Neural progenitor cell (in vitro differentiated cells): Measurements from ENCODE around the gene DTYMK. TPM values are rescaled to one million over a fixed set of nuclear protein-coding genes. Genes with fewer than 3 reads are reported as not detected.

Source experiments
- DNase-seq: peaks from one replicate; pipeline ENCODE4 v3.0.0-alpha.2; 2016; ENCODE audit warnings: low spot score
- H2AFZ ChIP-seq: fragments of 200-600 bp; sonication (generic); replicated peaks from 2 replicates; pipeline ENCODE4 v1.6.1; 2016; ENCODE audit warnings: antibody characterized with exemption
- H3F3A ChIP-seq: fragments of 200-600 bp; sonication (generic); 2 replicates; pipeline ENCODE4 v1.6.1; 2016; ENCODE audit warnings: antibody characterized with exemption, low read depth
- H3K27ac ChIP-seq: fragments of 200-600 bp; sonication (generic); 2 replicates; pipeline ENCODE4 v1.5.1; 2016; ENCODE audit warnings: mild to moderate bottlenecking
- H3K27me3 ChIP-seq: fragments of 200-600 bp; sonication (generic); 2 replicates; pipeline ENCODE4 v1.6.1; 2016; ENCODE audit warnings: mild to moderate bottlenecking, moderate library complexity
- H3K36me3 ChIP-seq: fragments of 200-600 bp; sonication (generic); 2 replicates; pipeline ENCODE4 v1.5.1; 2016
- H3K4me1 ChIP-seq: fragments of 200-600 bp; sonication (generic); 2 replicates; pipeline ENCODE4 v1.6.1; 2016; ENCODE audit warnings: mixed run types
- H3K4me2 ChIP-seq: fragments of 200-600 bp; sonication (generic); 2 replicates; pipeline ENCODE4 v1.6.1; 2016
- H3K4me3 ChIP-seq: fragments of 200-600 bp; sonication (generic); 2 replicates; pipeline ENCODE4 v1.5.1; 2016
- H3K79me2 ChIP-seq: fragments of 200-600 bp; sonication (generic); 2 replicates; pipeline ENCODE4 v1.6.1; 2016; ENCODE audit warnings: low read depth
- H3K9ac ChIP-seq: fragments of 200-600 bp; sonication (generic); 2 replicates; pipeline ENCODE4 v1.6.1; 2016
- H3K9me3 ChIP-seq: fragments of 200-600 bp; sonication (generic); 2 replicates; pipeline ENCODE4 v1.5.1; 2016; ENCODE audit warnings: low read depth
- H4K20me1 ChIP-seq: fragments of 200-600 bp; sonication (generic); 2 replicates; pipeline ENCODE4 v1.6.1; 2016; ENCODE audit warnings: low read depth
- H3K27ac Mint-ChIP-seq: 3 replicates; pipeline ENCODE4 v1.8.0; 2021; ENCODE audit warnings: mixed read lengths
- H3K27me3 Mint-ChIP-seq: 2 replicates; pipeline ENCODE4 v1.8.0; 2022; ENCODE audit warnings: low read depth, mild to moderate bottlenecking, inconsistent platforms, moderate library complexity, mixed read lengths; ENCODE audit not compliant: insufficient read depth
- H3K36me3 Mint-ChIP-seq: 3 replicates; pipeline ENCODE4 v1.8.0; 2021; ENCODE audit warnings: mixed read lengths
- H3K4me1 Mint-ChIP-seq: 3 replicates; pipeline ENCODE4 v1.8.0; 2021; ENCODE audit warnings: mixed read lengths
- H3K4me3 Mint-ChIP-seq: 3 replicates; pipeline ENCODE4 v1.8.0; 2021; ENCODE audit warnings: mild to moderate bottlenecking, moderate library complexity, mixed read lengths
- H3K9me3 Mint-ChIP-seq: 3 replicates; pipeline ENCODE4 v1.8.0; 2020; ENCODE audit warnings: mixed read lengths
- EZH2 ChIP-seq: fragments of 200-600 bp; sonication (generic); IDR thresholded peaks from 2 replicates; pipeline ENCODE4 v1.6.1; 2017; ENCODE audit warnings: antibody characterized with exemption, mild to moderate bottlenecking, moderate library complexity
- EZH2phosphoT487 ChIP-seq: fragments of 200-600 bp; sonication (generic); IDR thresholded peaks from 2 replicates; pipeline ENCODE4 v1.6.1; 2017; ENCODE audit warnings: antibody characterized with exemption
- total RNA-seq: library from RNA; depleted of rRNA; stranded (reverse); fragments of >200 nt; gene quantifications from 2 replicates; pipeline ENCODE4 v1.2.3, GENCODE V29; 2015; ENCODE audit warnings: low replicate concordance
- TF ChIP-seq, protein P1 (sequence below): fragments of 200-600 bp; sonication (generic); IDR thresholded peaks from 2 replicates; pipeline ENCODE4 v1.5.1; 2017; ENCODE audit warnings: antibody characterized with exemption, mild to moderate bottlenecking

Gene DTYMK
- total RNA-seq, 1 donor from 2014 or later, result 43.4 TPM

- DNase-seq, result no peak
- Mint-ChIP-seq H3K9me3 (no peaks in the 10 kb centered on the region), H3K27ac (no peak overlapping the region), H3K4me1 (peaks cover 2% of the 10 kb centered on the region), H3K27me3 (peaks cover 4% of the 10 kb centered on the region), H3K36me3 (peaks cover 11% of the 10 kb centered on the region), H3K4me3 (no peak overlapping the region)
- no peak overlapping the region for H3K4me2 ChIP-seq
- peaks cover 5% of the 10 kb centered on the region for H3K79me2 ChIP-seq
- no peaks in the 10 kb centered on the region for H3F3A ChIP-seq
- no peak for TF ChIP-seq EZH2phosphoT487
- TF ChIP-seq, protein P1, sequence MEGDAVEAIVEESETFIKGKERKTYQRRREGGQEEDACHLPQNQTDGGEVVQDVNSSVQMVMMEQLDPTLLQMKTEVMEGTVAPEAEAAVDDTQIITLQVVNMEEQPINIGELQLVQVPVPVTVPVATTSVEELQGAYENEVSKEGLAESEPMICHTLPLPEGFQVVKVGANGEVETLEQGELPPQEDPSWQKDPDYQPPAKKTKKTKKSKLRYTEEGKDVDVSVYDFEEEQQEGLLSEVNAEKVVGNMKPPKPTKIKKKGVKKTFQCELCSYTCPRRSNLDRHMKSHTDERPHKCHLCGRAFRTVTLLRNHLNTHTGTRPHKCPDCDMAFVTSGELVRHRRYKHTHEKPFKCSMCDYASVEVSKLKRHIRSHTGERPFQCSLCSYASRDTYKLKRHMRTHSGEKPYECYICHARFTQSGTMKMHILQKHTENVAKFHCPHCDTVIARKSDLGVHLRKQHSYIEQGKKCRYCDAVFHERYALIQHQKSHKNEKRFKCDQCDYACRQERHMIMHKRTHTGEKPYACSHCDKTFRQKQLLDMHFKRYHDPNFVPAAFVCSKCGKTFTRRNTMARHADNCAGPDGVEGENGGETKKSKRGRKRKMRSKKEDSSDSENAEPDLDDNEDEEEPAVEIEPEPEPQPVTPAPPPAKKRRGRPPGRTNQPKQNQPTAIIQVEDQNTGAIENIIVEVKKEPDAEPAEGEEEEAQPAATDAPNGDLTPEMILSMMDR, result no peak
- TF ChIP-seq EZH2, result no peak
- H3K27ac ChIP-seq, result no peak overlapping the region
- H4K20me1 ChIP-seq, result no peaks in the 10 kb centered on the region
- H3K9ac ChIP-seq, result no peak overlapping the region
- no peaks in the 10 kb centered on the region for H3K9me3 ChIP-seq
- no peaks in the 10 kb centered on the region for H3K36me3 ChIP-seq
- H3K27me3 ChIP-seq, result no peaks in the 10 kb centered on the region
- no peak overlapping the region for H2AFZ ChIP-seq
- no peaks in the 10 kb centered on the region for H3K4me1 ChIP-seq
- no peak overlapping the region for H3K4me3 ChIP-seq
Observed at GRCh38 chr2:241695651-241696050, 9.0 kb upstream of the DTYMK start.

- H3K36me3 Mint-ChIP-seq, result peaks cover 11% of the 10 kb centered on the region
- no peak overlapping the region for H3K27ac Mint-ChIP-seq
- no peak for DNase-seq
- H3K9ac ChIP-seq, result no peak overlapping the region
- H3K4me1 Mint-ChIP-seq, result peaks cover 11% of the 10 kb centered on the region
- TF ChIP-seq EZH2 (no peak), EZH2phosphoT487 (no peak)
- TF ChIP-seq, protein P1, result no peak
- no peaks in the 10 kb centered on the region for H3K27me3 ChIP-seq
- no peak overlapping the region for H3K4me3 Mint-ChIP-seq
- H3K4me2 ChIP-seq, result no peak overlapping the region
- peaks cover 10% of the 10 kb centered on the region for H3K79me2 ChIP-seq
- H3K36me3 ChIP-seq, result no peaks in the 10 kb centered on the region
- no peaks in the 10 kb centered on the region for H3K9me3 ChIP-seq
- no peak overlapping the region for H2AFZ ChIP-seq
- H3K4me3 ChIP-seq, result no peak overlapping the region
- H3K4me1 ChIP-seq, result no peaks in the 10 kb centered on the region
- no peaks in the 10 kb centered on the region for H3K9me3 Mint-ChIP-seq
- no peaks in the 10 kb centered on the region for H4K20me1 ChIP-seq
- H3F3A ChIP-seq, result no peaks in the 10 kb centered on the region
- H3K27ac ChIP-seq, result no peak overlapping the region
- peaks cover 4% of the 10 kb centered on the region for H3K27me3 Mint-ChIP-seq
Observed at GRCh38 chr2:241692448-241692847, 5.8 kb upstream of the DTYMK start.

GRCh38 chr2:241690202-241690717 is 3.6 kb upstream of the DTYMK start:
- Histone ChIP-seq H3K79me2 (peaks cover 27% of the 10 kb centered on the region), H3K36me3 (no peaks in the 10 kb centered on the region), H3K27me3 (no peaks in the 10 kb centered on the region), H3K4me2 (no peak overlapping the region), H3F3A (no peaks in the 10 kb centered on the region), H3K27ac (no peak overlapping the region), H3K9me3 (no peaks in the 10 kb centered on the region), H2AFZ (no peak overlapping the region), H4K20me1 (no peaks in the 10 kb centered on the region), H3K4me1 (peaks cover 4% of the 10 kb centered on the region), H3K9ac (no peak overlapping the region), H3K4me3 (no peak overlapping the region)
- Mint-ChIP-seq H3K36me3 (peaks cover 9% of the 10 kb centered on the region), H3K27ac (no peak overlapping the region), H3K27me3 (peaks cover 4% of the 10 kb centered on the region), H3K4me3 (no peak overlapping the region), H3K9me3 (no peaks in the 10 kb centered on the region), H3K4me1 (peaks cover 18% of the 10 kb centered on the region)
- TF ChIP-seq EZH2phosphoT487, result no peak
- TF ChIP-seq, protein P1, result no peak
- no peak for TF ChIP-seq EZH2
- DNase-seq, result no peak
